ENCODE data around the gene TSTD2.

TSTD2 gene

DNA sequence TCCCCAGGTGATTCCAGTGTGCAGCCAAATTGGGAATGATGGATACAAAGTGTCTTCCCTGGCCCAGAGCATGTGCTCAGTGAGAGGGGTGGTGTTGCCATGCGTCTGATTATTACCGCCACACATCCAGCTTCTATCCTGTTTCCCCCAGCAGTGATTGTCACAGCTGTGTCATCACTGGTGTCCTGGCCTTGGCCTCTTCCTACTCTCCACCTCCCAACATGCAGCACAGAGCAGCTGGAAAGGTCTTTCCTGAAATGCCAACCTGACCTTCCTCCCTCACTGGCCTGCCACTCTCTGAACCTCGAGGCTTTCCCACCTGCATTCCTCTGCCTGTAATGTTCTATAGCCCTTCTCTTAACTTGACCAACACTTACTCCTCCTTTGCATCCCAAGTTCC is 71.7 kb downstream of the TSTD2 start:
- Histone ChIP-seq H3F3A (ENCODE audit: control insufficient read depth, insufficient read depth) (no peaks in the 10 kb centered on the region), H3K9me2 (replicated peaks; ENCODE audit: control insufficient read depth, low read length) (no peaks in the 10 kb centered on the region), H3K4me3 (ENCODE audit: low read length) (no peak overlapping the region), H3K4me2 (ENCODE audit: low read length) (no peak overlapping the region), H3K27ac (ENCODE audit: low read depth, low read length) (no peak overlapping the region), H3K79me2 (ENCODE audit: control insufficient read depth, low read length) (no peaks in the 10 kb centered on the region), H3K9me3 (ENCODE audit: control insufficient read depth, insufficient read depth, low read length) (no peaks in the 10 kb centered on the region), H3K36me3 (ENCODE audit: control insufficient read depth, low read length) (no peaks in the 10 kb centered on the region), H3K27me3 (ENCODE audit: control insufficient read depth, low read length) (no peaks in the 10 kb centered on the region), H4K20me1 (ENCODE audit: control insufficient read depth, insufficient read depth, low read depth, low read length) (no peaks in the 10 kb centered on the region), H3K4me1 (ENCODE audit: control insufficient read depth, low read length) (no peaks in the 10 kb centered on the region)
- no peak for TF ChIP-seq CTCF (IDR thresholded peaks at IDR 0.05; ENCODE audit: low read depth, low read length, poor library complexity, severe bottlenecking)
- no peak for TF ChIP-seq EZH2phosphoT487 (IDR thresholded peaks at IDR 0.05; ENCODE audit: borderline replicate concordance, low read length)

DNA sequence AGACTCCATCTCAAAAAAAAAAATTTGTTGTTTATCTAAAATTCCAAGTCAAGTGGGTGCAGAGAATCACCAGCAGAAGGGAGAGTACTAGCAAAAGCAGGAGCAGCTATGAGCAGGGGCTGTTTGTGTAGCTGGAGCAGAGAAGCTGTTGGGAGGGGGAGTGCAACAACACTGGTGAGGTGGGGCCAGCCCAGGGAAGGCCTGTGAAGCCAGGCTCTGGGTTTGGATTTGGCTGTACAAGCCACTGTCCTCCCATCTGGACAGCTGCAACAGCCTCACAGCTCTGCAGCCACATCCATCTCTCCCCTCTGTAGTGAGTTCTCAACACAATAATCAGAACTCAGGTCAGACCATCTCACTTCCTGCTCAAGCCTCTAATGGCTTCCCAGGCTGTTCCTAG is 72.3 kb downstream of the TSTD2 start:
- Histone ChIP-seq H3K79me2 (ENCODE audit: control insufficient read depth, low read length) (no peaks in the 10 kb centered on the region), H3K36me3 (ENCODE audit: control insufficient read depth, low read length) (no peaks in the 10 kb centered on the region), H3K9me2 (replicated peaks; ENCODE audit: control insufficient read depth, low read length) (no peaks in the 10 kb centered on the region), H3K27me3 (ENCODE audit: control insufficient read depth, low read length) (no peaks in the 10 kb centered on the region), H3K4me3 (ENCODE audit: low read length) (no peak overlapping the region), H3K27ac (ENCODE audit: low read depth, low read length) (no peak overlapping the region), H4K20me1 (ENCODE audit: control insufficient read depth, insufficient read depth, low read depth, low read length) (no peaks in the 10 kb centered on the region), H3K4me1 (ENCODE audit: control insufficient read depth, low read length) (no peaks in the 10 kb centered on the region), H3F3A (ENCODE audit: control insufficient read depth, insufficient read depth) (no peaks in the 10 kb centered on the region), H3K4me2 (ENCODE audit: low read length) (no peak overlapping the region), H3K9me3 (ENCODE audit: control insufficient read depth, insufficient read depth, low read length) (no peaks in the 10 kb centered on the region)
- TF ChIP-seq EZH2phosphoT487 (IDR thresholded peaks at IDR 0.05; ENCODE audit: borderline replicate concordance, low read length) (no peak), CTCF (IDR thresholded peaks at IDR 0.05; ENCODE audit: low read depth, low read length, poor library complexity, severe bottlenecking) (no peak)

- no peaks in the 10 kb centered on the region for H3K4me1 ChIP-seq (ENCODE audit: control insufficient read depth, low read length)
- no peaks in the 10 kb centered on the region for H3K79me2 ChIP-seq (ENCODE audit: control insufficient read depth, low read length)
- TF ChIP-seq CTCF (IDR thresholded peaks at IDR 0.05; ENCODE audit: low read depth, low read length, poor library complexity, severe bottlenecking), result no peak
- TF ChIP-seq EZH2phosphoT487 (IDR thresholded peaks at IDR 0.05; ENCODE audit: borderline replicate concordance, low read length), result no peak
- no peaks in the 10 kb centered on the region for H3K9me3 ChIP-seq (ENCODE audit: control insufficient read depth, insufficient read depth, low read length)
- H3K9me2 ChIP-seq (replicated peaks; ENCODE audit: control insufficient read depth, low read length), result no peaks in the 10 kb centered on the region
- no peak overlapping the region for H3K4me3 ChIP-seq (ENCODE audit: low read length)
- no peaks in the 10 kb centered on the region for H3F3A ChIP-seq (ENCODE audit: control insufficient read depth, insufficient read depth)
- no peaks in the 10 kb centered on the region for H4K20me1 ChIP-seq (ENCODE audit: control insufficient read depth, insufficient read depth, low read depth, low read length)
- H3K27me3 ChIP-seq (ENCODE audit: control insufficient read depth, low read length), result no peaks in the 10 kb centered on the region
- H3K4me2 ChIP-seq (ENCODE audit: low read length), result no peak overlapping the region
- no peak overlapping the region for H3K27ac ChIP-seq (ENCODE audit: low read depth, low read length)
- H3K36me3 ChIP-seq (ENCODE audit: control insufficient read depth, low read length), result no peaks in the 10 kb centered on the region
These were observed 73.0 kb downstream of the TSTD2 start for GRCh38 chr9:97560154-97560553.

- Histone ChIP-seq H3K4me2 (ENCODE audit: low read length) (no peak overlapping the region), H3K36me3 (ENCODE audit: control insufficient read depth, low read length) (no peaks in the 10 kb centered on the region), H3K9me3 (ENCODE audit: control insufficient read depth, insufficient read depth, low read length) (no peaks in the 10 kb centered on the region), H3K79me2 (ENCODE audit: control insufficient read depth, low read length) (no peaks in the 10 kb centered on the region), H3F3A (ENCODE audit: control insufficient read depth, insufficient read depth) (no peaks in the 10 kb centered on the region), H3K4me3 (ENCODE audit: low read length) (no peak overlapping the region), H3K27ac (ENCODE audit: low read depth, low read length) (no peak overlapping the region), H3K9me2 (replicated peaks; ENCODE audit: control insufficient read depth, low read length) (no peaks in the 10 kb centered on the region), H3K27me3 (ENCODE audit: control insufficient read depth, low read length) (no peaks in the 10 kb centered on the region), H4K20me1 (ENCODE audit: control insufficient read depth, insufficient read depth, low read depth, low read length) (no peaks in the 10 kb centered on the region), H3K4me1 (ENCODE audit: control insufficient read depth, low read length) (no peaks in the 10 kb centered on the region)
- TF ChIP-seq CTCF (IDR thresholded peaks at IDR 0.05; ENCODE audit: low read depth, low read length, poor library complexity, severe bottlenecking) (no peak), EZH2phosphoT487 (IDR thresholded peaks at IDR 0.05; ENCODE audit: borderline replicate concordance, low read length) (no peak)
These were observed 74.1 kb downstream of the TSTD2 start for GRCh38 chr9:97559111-97559514.
